ENCODE measurements around the gene C16orf96. TPM values are rescaled to one million over a fixed set of nuclear protein-coding genes. Genes with fewer than 3 reads are reported as not detected.
A peak's percentile ranks its signal among the peaks of the same experiment; 100 is the strongest.

The C16orf96 gene
- total RNA-seq, 1 donor from 2014 or later: 0.30 TPM

GRCh38 chr16:4538350-4539235, 17.5 kb upstream of the C16orf96 start, which contains the start of gene CDIP1:
Gene CDIP1 (minus strand): TSS chr16:4538773. CDS start chr16:4514130, 24,643 bp downstream.
- peaks cover 7% of the 10 kb centered on the region for H3K27me3 Mint-ChIP-seq (ENCODE audit: low read depth)
- H3K9me3 Mint-ChIP-seq: peaks cover 9% of the 10 kb centered on the region
- H3K4me1 Mint-ChIP-seq: peaks cover 9% of the 10 kb centered on the region
- H3K4me3 Mint-ChIP-seq: peak within 1 kb of the TSS; percentile 91
- TF ChIP-seq CTCF (conservative IDR thresholded peaks at IDR 0.05): no peak
- no peak within 1 kb of the TSS for H3K27ac Mint-ChIP-seq (ENCODE audit: unreplicated experiment)
- peak; percentile 88 for DNase-seq (ENCODE audit: low read depth, low spot score)
- peaks cover 20% of the 10 kb centered on the region for H3K36me3 Mint-ChIP-seq (ENCODE audit: low read depth)

GRCh38 chr16:4539716-4540284, 16.3 kb upstream of the C16orf96 start:
- peak overlapping the region; percentile 82 for H3K4me3 Mint-ChIP-seq
- DNase-seq (ENCODE audit: low read depth, low spot score): no peak
- H3K4me1 Mint-ChIP-seq: peaks cover 9% of the 10 kb centered on the region
- peaks cover 10% of the 10 kb centered on the region for H3K27me3 Mint-ChIP-seq (ENCODE audit: low read depth)
- no peak for TF ChIP-seq CTCF (conservative IDR thresholded peaks at IDR 0.05)
- H3K36me3 Mint-ChIP-seq (ENCODE audit: low read depth): peaks cover 18% of the 10 kb centered on the region
- H3K9me3 Mint-ChIP-seq: peaks cover 9% of the 10 kb centered on the region
- no peak overlapping the region for H3K27ac Mint-ChIP-seq (ENCODE audit: unreplicated experiment)

GRCh38 chr16:4544473-4544872, 11.7 kb upstream of the C16orf96 start:
- Mint-ChIP-seq H3K27ac (ENCODE audit: unreplicated experiment) (no peak overlapping the region), H3K9me3 (peaks cover 6% of the 10 kb centered on the region), H3K36me3 (ENCODE audit: low read depth) (peaks cover 11% of the 10 kb centered on the region), H3K27me3 (ENCODE audit: low read depth) (peaks cover 3% of the 10 kb centered on the region), H3K4me3 (no peak overlapping the region), H3K4me1 (no peaks in the 10 kb centered on the region)
- TF ChIP-seq CTCF (conservative IDR thresholded peaks at IDR 0.05): no peak
- no peak for DNase-seq (ENCODE audit: low read depth, low spot score)

GRCh38 chr16:4548124-4548523, 8.0 kb upstream of the C16orf96 start:
- Mint-ChIP-seq H3K4me1 (no peaks in the 10 kb centered on the region), H3K36me3 (ENCODE audit: low read depth) (no peaks in the 10 kb centered on the region), H3K27me3 (ENCODE audit: low read depth) (peaks cover 3% of the 10 kb centered on the region), H3K27ac (ENCODE audit: unreplicated experiment) (no peak overlapping the region), H3K9me3 (no peaks in the 10 kb centered on the region), H3K4me3 (no peak overlapping the region)
- no peak for TF ChIP-seq CTCF (conservative IDR thresholded peaks at IDR 0.05)
- DNase-seq (ENCODE audit: low read depth, low spot score): no peak

- TF ChIP-seq CTCF (conservative IDR thresholded peaks at IDR 0.05): no peak
- H3K4me3 Mint-ChIP-seq: no peak overlapping the region
- no peaks in the 10 kb centered on the region for H3K9me3 Mint-ChIP-seq
- no peaks in the 10 kb centered on the region for H3K4me1 Mint-ChIP-seq
- H3K27me3 Mint-ChIP-seq (ENCODE audit: low read depth): no peaks in the 10 kb centered on the region
- no peak for DNase-seq (ENCODE audit: low read depth, low spot score)
- H3K27ac Mint-ChIP-seq (ENCODE audit: unreplicated experiment): no peak overlapping the region
- H3K36me3 Mint-ChIP-seq (ENCODE audit: low read depth): no peaks in the 10 kb centered on the region
These were observed 5.5 kb upstream of the C16orf96 start for GRCh38 chr16:4550591-4550990.

Data from neural crest cell (in vitro differentiated cells).